HepG2 (cell line): ENCODE measurements around the gene PLK2. TPM values are rescaled to one million over a fixed set of nuclear protein-coding genes. Genes with fewer than 3 reads are reported as not detected.
A peak's percentile ranks its signal among the peaks of the same experiment; 100 is the strongest.

ENCODE experiments used
- ETV5 ChIP-seq: IDR thresholded peaks from 2 replicates; pipeline ENCODE4 v1.6.1; 2018; ENCODE audit warnings: missing biosample characterization, missing genetic modification reagents, inconsistent platforms, borderline replicate concordance
- IRX3 ChIP-seq: sonication (generic); formaldehyde crosslinking; IDR thresholded peaks from 2 replicates; pipeline ENCODE4 v1.8.1; 2023; ENCODE audit warnings: mild to moderate bottlenecking, low read depth, missing genetic modification reagents, borderline replicate concordance
- MAFK ChIP-seq, 2 experiments: IDR thresholded peaks in 1 of 2; conservative IDR thresholded peaks in 1 of 2; 2 replicates each; pipeline ENCODE4 v1.6.1; 2011; ENCODE audit warnings: improper control_type of control experiment in 2 of 2, low read length in 2 of 2
- MATR3 ChIP-seq: sonication (generic); formaldehyde crosslinking; IDR thresholded peaks from 2 replicates; pipeline ENCODE4 v1.4.0; 2020; ENCODE audit warnings: missing genetic modification reagents
- REXO4 ChIP-seq: sonication (generic); formaldehyde crosslinking; IDR thresholded peaks from 2 replicates; pipeline ENCODE4 v1.8.0; 2022; ENCODE audit warnings: missing genetic modification reagents, mild to moderate bottlenecking, borderline replicate concordance
- RFXAP ChIP-seq: sonication (generic); formaldehyde crosslinking; IDR thresholded peaks from 2 replicates; pipeline ENCODE4 v1.4.0; 2020; ENCODE audit warnings: missing genetic modification reagents, borderline replicate concordance
- ZNF207 ChIP-seq: fragments of 450-650 bp; IDR thresholded peaks from 2 replicates; pipeline ENCODE4 v1.6.1; 2016; ENCODE audit warnings: antibody characterized with exemption, borderline replicate concordance
- ZNF431 ChIP-seq: sonication (generic); formaldehyde crosslinking; IDR thresholded peaks from 2 replicates; pipeline ENCODE4 v1.9.0; 2022; ENCODE audit warnings: missing genetic modification reagents, low read depth, mild to moderate bottlenecking, borderline replicate concordance
- ZNF460 ChIP-seq: sonication (generic); formaldehyde crosslinking; IDR thresholded peaks from 2 replicates; pipeline ENCODE4 v1.5.1; 2020; ENCODE audit warnings: missing genetic modification reagents, mild to moderate bottlenecking, borderline replicate concordance
- ZNF678 ChIP-seq: sonication (generic); formaldehyde crosslinking; IDR thresholded peaks from 2 replicates; pipeline ENCODE4 v1.4.0; 2020; ENCODE audit warnings: mild to moderate bottlenecking, missing genetic modification reagents
- ZNF816 ChIP-seq: sonication (generic); formaldehyde crosslinking; IDR thresholded peaks from 2 replicates; pipeline ENCODE4 v1.8.0; 2022; ENCODE audit warnings: missing genetic modification reagents, mild to moderate bottlenecking, borderline replicate concordance
- polyA plus RNA-seq, 8 experiments: library from polyadenylated mRNA; depleted of rRNA in 3 of 8; stranded (reverse) in 7 of 8; unstranded in 1 of 8; fragments of >200 nt; fragmentation: Illumina TruSeq in 4 of 8; extraction: Trizol in 4 of 8; gene quantifications; 2 replicates each; pipeline versions ENCODE4 v1.2.1 to v1.2.3, GENCODE V29; 2011 to 2016; ENCODE audit warnings: low read depth in 4 of 8, missing spikeins in 1 of 8, mixed read lengths in 1 of 8; ENCODE audit not compliant: insufficient read depth in 1 of 8
- total RNA-seq, 5 experiments: library from RNA; depleted of rRNA; stranded (reverse); fragments of >200 nt; fragmentation: Illumina TruSeq; extraction: Trizol; gene quantifications; 2 replicates each; pipeline ENCODE4 v1.2.3, GENCODE V29; 2016; ENCODE audit warnings: low read depth in 1 of 5
- TF ChIP-seq, protein P1 (sequence below): sonication (generic); formaldehyde crosslinking; IDR thresholded peaks from 2 replicates; pipeline ENCODE4 v1.4.0; 2020; ENCODE audit warnings: missing genetic modification reagents, borderline replicate concordance
- TF ChIP-seq, protein P2 (sequence below): sonication (generic); formaldehyde crosslinking; IDR thresholded peaks from 2 replicates; pipeline ENCODE4 v1.5.1; 2020; ENCODE audit warnings: missing genetic modification reagents, mild to moderate bottlenecking, borderline replicate concordance
- TF ChIP-seq, protein P3 (sequence below): sonication (generic); formaldehyde crosslinking; IDR thresholded peaks from 2 replicates; pipeline ENCODE4 v1.5.0; 2020; ENCODE audit warnings: mild to moderate bottlenecking, missing genetic modification reagents, borderline replicate concordance

The PLK2 gene
- total and polyA plus RNA-seq, 2 of the 13 experiments (the other 11 are each of a cell fraction or from before 2014, with no cell fraction given), result 9.6 to 29.6 TPM

DNA sequence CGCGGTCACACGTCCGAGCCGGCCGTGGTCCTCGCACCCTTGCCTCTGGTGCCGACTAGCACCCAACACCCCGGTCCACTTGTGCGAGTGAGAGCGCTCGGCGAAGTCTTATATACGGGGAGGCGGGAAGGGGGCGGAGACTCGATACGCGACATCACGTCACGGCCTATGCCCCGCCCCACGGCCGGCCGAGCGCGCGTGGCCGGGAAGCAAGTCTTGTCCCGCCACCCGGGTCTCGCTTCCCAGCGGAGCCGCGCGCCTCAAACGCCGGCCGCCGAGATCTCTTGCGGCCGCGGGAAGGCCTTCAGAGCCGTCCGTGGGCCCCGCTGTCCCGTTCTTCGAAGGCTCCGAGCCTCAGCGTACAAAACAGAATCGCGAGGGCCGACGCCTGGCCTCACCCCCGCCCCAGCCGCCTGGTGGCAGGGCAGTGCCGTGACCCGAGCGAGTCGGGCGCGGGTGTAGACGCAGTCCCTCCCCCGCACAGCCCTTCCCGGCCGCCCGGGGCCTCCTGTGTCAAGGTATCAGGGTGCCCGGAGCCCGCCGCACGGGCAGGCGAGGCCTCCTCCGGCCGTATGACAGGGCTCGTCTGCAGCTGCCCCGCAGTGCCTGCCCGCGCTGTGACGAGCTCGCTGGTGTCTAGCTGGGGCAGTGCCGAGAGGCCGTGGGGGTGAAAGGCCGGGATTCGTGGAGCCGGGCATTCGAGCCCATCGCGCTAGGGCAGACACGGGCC, at the start of gene PLK2 (continued):
- TF ChIP-seq RFXAP (CRISPR knock-in tag), result peak; percentile 8; the same call in 1 of the 2 replicates
- TF ChIP-seq ZNF816 (CRISPR knock-in tag), result no peak
- no peak for TF ChIP-seq MAFK (conservative IDR thresholded peaks at IDR 0.05 in 1 of 2, IDR thresholded peaks at IDR 0.05 in 1 of 2; ENCODE audit: low read length in 2 of 2)
- peak; percentile 54; the same call in 1 of the 2 replicates for TF ChIP-seq IRX3 (CRISPR knock-in tag)
- no peak for TF ChIP-seq MATR3 (CRISPR knock-in tag)
- TF ChIP-seq ZNF431, result no peak
- TF ChIP-seq, protein P1, sequence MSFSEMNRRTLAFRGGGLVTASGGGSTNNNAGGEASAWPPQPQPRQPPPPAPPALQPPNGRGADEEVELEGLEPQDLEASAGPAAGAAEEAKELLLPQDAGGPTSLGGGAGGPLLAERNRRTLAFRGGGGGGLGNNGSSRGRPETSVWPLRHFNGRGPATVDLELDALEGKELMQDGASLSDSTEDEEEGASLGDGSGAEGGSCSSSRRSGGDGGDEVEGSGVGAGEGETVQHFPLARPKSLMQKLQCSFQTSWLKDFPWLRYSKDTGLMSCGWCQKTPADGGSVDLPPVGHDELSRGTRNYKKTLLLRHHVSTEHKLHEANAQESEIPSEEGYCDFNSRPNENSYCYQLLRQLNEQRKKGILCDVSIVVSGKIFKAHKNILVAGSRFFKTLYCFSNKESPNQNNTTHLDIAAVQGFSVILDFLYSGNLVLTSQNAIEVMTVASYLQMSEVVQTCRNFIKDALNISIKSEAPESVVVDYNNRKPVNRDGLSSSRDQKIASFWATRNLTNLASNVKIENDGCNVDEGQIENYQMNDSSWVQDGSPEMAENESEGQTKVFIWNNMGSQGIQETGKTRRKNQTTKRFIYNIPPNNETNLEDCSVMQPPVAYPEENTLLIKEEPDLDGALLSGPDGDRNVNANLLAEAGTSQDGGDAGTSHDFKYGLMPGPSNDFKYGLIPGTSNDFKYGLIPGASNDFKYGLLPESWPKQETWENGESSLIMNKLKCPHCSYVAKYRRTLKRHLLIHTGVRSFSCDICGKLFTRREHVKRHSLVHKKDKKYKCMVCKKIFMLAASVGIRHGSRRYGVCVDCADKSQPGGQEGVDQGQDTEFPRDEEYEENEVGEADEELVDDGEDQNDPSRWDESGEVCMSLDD (CRISPR knock-in tag), result no peak
- TF ChIP-seq ZNF207, result no peak
- TF ChIP-seq ZNF678 (CRISPR knock-in tag), result no peak
- TF ChIP-seq REXO4 (CRISPR knock-in tag), result no peak
- TF ChIP-seq, protein P2, sequence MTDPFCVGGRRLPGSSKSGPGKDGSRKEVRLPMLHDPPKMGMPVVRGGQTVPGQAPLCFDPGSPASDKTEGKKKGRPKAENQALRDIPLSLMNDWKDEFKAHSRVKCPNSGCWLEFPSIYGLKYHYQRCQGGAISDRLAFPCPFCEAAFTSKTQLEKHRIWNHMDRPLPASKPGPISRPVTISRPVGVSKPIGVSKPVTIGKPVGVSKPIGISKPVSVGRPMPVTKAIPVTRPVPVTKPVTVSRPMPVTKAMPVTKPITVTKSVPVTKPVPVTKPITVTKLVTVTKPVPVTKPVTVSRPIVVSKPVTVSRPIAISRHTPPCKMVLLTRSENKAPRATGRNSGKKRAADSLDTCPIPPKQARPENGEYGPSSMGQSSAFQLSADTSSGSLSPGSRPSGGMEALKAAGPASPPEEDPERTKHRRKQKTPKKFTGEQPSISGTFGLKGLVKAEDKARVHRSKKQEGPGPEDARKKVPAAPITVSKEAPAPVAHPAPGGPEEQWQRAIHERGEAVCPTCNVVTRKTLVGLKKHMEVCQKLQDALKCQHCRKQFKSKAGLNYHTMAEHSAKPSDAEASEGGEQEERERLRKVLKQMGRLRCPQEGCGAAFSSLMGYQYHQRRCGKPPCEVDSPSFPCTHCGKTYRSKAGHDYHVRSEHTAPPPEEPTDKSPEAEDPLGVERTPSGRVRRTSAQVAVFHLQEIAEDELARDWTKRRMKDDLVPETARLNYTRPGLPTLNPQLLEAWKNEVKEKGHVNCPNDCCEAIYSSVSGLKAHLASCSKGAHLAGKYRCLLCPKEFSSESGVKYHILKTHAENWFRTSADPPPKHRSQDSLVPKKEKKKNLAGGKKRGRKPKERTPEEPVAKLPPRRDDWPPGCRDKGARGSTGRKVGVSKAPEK, result no peak
- TF ChIP-seq, protein P3, sequence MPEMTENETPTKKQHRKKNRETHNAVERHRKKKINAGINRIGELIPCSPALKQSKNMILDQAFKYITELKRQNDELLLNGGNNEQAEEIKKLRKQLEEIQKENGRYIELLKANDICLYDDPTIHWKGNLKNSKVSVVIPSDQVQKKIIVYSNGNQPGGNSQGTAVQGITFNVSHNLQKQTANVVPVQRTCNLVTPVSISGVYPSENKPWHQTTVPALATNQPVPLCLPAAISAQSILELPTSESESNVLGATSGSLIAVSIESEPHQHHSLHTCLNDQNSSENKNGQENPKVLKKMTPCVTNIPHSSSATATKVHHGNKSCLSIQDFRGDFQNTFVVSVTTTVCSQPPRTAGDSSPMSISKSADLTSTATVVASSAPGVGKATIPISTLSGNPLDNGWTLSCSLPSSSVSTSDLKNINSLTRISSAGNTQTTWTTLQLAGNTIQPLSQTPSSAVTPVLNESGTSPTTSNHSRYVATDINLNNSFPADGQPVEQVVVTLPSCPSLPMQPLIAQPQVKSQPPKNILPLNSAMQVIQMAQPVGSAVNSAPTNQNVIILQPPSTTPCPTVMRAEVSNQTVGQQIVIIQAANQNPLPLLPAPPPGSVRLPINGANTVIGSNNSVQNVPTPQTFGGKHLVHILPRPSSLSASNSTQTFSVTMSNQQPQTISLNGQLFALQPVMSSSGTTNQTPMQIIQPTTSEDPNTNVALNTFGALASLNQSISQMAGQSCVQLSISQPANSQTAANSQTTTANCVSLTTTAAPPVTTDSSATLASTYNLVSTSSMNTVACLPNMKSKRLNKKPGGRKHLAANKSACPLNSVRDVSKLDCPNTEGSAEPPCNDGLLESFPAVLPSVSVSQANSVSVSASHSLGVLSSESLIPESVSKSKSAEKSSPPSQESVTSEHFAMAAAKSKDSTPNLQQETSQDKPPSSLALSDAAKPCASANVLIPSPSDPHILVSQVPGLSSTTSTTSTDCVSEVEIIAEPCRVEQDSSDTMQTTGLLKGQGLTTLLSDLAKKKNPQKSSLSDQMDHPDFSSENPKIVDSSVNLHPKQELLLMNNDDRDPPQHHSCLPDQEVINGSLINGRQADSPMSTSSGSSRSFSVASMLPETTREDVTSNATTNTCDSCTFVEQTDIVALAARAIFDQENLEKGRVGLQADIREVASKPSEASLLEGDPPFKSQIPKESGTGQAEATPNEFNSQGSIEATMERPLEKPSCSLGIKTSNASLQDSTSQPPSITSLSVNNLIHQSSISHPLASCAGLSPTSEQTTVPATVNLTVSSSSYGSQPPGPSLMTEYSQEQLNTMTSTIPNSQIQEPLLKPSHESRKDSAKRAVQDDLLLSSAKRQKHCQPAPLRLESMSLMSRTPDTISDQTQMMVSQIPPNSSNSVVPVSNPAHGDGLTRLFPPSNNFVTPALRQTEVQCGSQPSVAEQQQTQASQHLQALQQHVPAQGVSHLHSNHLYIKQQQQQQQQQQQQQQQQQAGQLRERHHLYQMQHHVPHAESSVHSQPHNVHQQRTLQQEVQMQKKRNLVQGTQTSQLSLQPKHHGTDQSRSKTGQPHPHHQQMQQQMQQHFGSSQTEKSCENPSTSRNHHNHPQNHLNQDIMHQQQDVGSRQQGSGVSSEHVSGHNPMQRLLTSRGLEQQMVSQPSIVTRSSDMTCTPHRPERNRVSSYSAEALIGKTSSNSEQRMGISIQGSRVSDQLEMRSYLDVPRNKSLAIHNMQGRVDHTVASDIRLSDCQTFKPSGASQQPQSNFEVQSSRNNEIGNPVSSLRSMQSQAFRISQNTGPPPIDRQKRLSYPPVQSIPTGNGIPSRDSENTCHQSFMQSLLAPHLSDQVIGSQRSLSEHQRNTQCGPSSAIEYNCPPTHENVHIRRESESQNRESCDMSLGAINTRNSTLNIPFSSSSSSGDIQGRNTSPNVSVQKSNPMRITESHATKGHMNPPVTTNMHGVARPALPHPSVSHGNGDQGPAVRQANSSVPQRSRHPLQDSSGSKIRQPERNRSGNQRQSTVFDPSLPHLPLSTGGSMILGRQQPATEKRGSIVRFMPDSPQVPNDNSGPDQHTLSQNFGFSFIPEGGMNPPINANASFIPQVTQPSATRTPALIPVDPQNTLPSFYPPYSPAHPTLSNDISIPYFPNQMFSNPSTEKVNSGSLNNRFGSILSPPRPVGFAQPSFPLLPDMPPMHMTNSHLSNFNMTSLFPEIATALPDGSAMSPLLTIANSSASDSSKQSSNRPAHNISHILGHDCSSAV (CRISPR knock-in tag), result no peak
- TF ChIP-seq ZNF460 (CRISPR knock-in tag), result no peak; the same call in 1 of the 2 replicates
- TF ChIP-seq ETV5 (CRISPR knock-in tag), result no peak
